ENCODE results near the gene DNAJC24. TPM values are rescaled to one million over a fixed set of nuclear protein-coding genes. Genes with fewer than 3 reads are reported as not detected.

DNAJC24 gene
- total RNA-seq, 2 experiments from 2014 or later = 15.4 to 16.8 TPM

- Mint-ChIP-seq H3K27ac (no peak overlapping the region), H3K4me3 (no peak overlapping the region), H3K27me3 (no peaks in the 10 kb centered on the region), H3K9me3 (no peaks in the 10 kb centered on the region), H3K4me1 (ENCODE audit: low read depth) (no peaks in the 10 kb centered on the region), H3K36me3 (peaks cover 28% of the 10 kb centered on the region)
- no peak for DNase-seq
- CTCF ChIA-PET = no interaction called here
- POLR2A ChIA-PET = no interaction called here
- intact Hi-C loops (cut with micrococcal nuclease) = no loop called here
Observed at GRCh38 chr11:31455177-31455576, 85.5 kb downstream of the DNAJC24 start.

GRCh38 chr11:31464436-31464835, 94.8 kb downstream of the DNAJC24 start:
- Mint-ChIP-seq H3K4me3 (no peak overlapping the region), H3K9me3 (peaks cover 18% of the 10 kb centered on the region), H3K27ac (no peak overlapping the region), H3K36me3 (peaks cover 38% of the 10 kb centered on the region), H3K27me3 (no peaks in the 10 kb centered on the region), H3K4me1 (ENCODE audit: low read depth) (no peaks in the 10 kb centered on the region)
- DNase-seq = no peak
- ChIA-PET POLR2A (no interaction called here), CTCF (no interaction called here)
- intact Hi-C loops (cut with micrococcal nuclease) = no loop called here

- H3K4me3 Mint-ChIP-seq = no peak overlapping the region
- intact Hi-C loops (cut with micrococcal nuclease) = no loop called here
- ChIA-PET CTCF (no interaction called here), POLR2A (no interaction called here)
- no peaks in the 10 kb centered on the region for H3K27me3 Mint-ChIP-seq
- H3K36me3 Mint-ChIP-seq = peaks cover 16% of the 10 kb centered on the region
- H3K27ac Mint-ChIP-seq = no peak overlapping the region
- DNase-seq = no peak
- H3K9me3 Mint-ChIP-seq = peaks cover 5% of the 10 kb centered on the region
- H3K4me1 Mint-ChIP-seq (ENCODE audit: low read depth) = peaks cover 4% of the 10 kb centered on the region
Observed at GRCh38 chr11:31474083-31474482, 104.4 kb downstream of the DNAJC24 start.

- intact Hi-C loops (cut with micrococcal nuclease) = no loop called here
- Mint-ChIP-seq H3K9me3 (no peaks in the 10 kb centered on the region), H3K27ac (no peak overlapping the region), H3K36me3 (peaks cover 4% of the 10 kb centered on the region), H3K4me3 (no peak overlapping the region), H3K27me3 (no peaks in the 10 kb centered on the region), H3K4me1 (ENCODE audit: low read depth) (peaks cover 4% of the 10 kb centered on the region)
- POLR2A ChIA-PET = no interaction called here
- DNase-seq = no peak
- CTCF ChIA-PET = no interaction called here
Observed at GRCh38 chr11:31477528-31478222, 108.0 kb downstream of the DNAJC24 start.

- Mint-ChIP-seq H3K36me3 (peaks cover 4% of the 10 kb centered on the region), H3K4me1 (ENCODE audit: low read depth) (peaks cover 4% of the 10 kb centered on the region), H3K9me3 (no peaks in the 10 kb centered on the region), H3K27ac (no peak overlapping the region), H3K27me3 (no peaks in the 10 kb centered on the region), H3K4me3 (no peak overlapping the region)
- intact Hi-C loops (cut with micrococcal nuclease) = no loop called here
- POLR2A ChIA-PET = no interaction called here
- DNase-seq = no peak
- CTCF ChIA-PET = no interaction called here
Observed at GRCh38 chr11:31478223-31478590, 108.5 kb downstream of the DNAJC24 start.

GRCh38 chr11:31479066-31479465, 109.4 kb downstream of the DNAJC24 start:
- Mint-ChIP-seq H3K27me3 (no peaks in the 10 kb centered on the region), H3K27ac (no peak overlapping the region), H3K9me3 (no peaks in the 10 kb centered on the region), H3K36me3 (peaks cover 2% of the 10 kb centered on the region), H3K4me3 (no peak overlapping the region), H3K4me1 (ENCODE audit: low read depth) (peaks cover 4% of the 10 kb centered on the region)
- ChIA-PET POLR2A (no interaction called here), CTCF (no interaction called here)
- no peak for DNase-seq
- intact Hi-C loops (cut with micrococcal nuclease) = no loop called here

- intact Hi-C loops (cut with micrococcal nuclease) = no loop called here
- no peak for DNase-seq
- Mint-ChIP-seq H3K27ac (no peak overlapping the region), H3K4me3 (no peak overlapping the region), H3K36me3 (peaks cover 1% of the 10 kb centered on the region), H3K4me1 (ENCODE audit: low read depth) (peaks cover 4% of the 10 kb centered on the region), H3K27me3 (no peaks in the 10 kb centered on the region), H3K9me3 (no peaks in the 10 kb centered on the region)
- ChIA-PET POLR2A (no interaction called here), CTCF (no interaction called here)
Observed at GRCh38 chr11:31480930-31481329, 111.3 kb downstream of the DNAJC24 start.

Other genes starting within 250 kb of the DNAJC24 start
- gene DCDC1, start 121 bp upstream of the DNAJC24 start, total RNA-seq = under 1 TPM; 0.21 to 0.27 TPM
- gene IMMP1L, start 139.8 kb downstream of the DNAJC24 start, total RNA-seq = 10 to 100 TPM; 20.4 to 21.8 TPM
- 10 to 100 TPM; 18.3 to 18.5 TPM for gene ELP4, start 139.9 kb downstream of the DNAJC24 start, total RNA-seq

All from activated CD4-positive, alpha-beta memory T cell treated with anti-CD3 and anti-CD28 coated beads for 36 hours (primary cell).